HG02798 (cell line): Measurements from ENCODE around the gene AP3D1.
A peak's percentile ranks its signal among the peaks of the same experiment; 100 is the strongest.

ENCODE experiments used
- ATAC-seq: cut with Tn5 transposase; IDR thresholded peaks from one replicate; pipeline ENCODE4 v1.9.1; 2021; ENCODE audit warnings: mild to moderate bottlenecking; ENCODE audit not compliant: unreplicated experiment, poor library complexity

The AP3D1 gene

GRCh38 chr19:2184422-2184975 lies 33.1 kb upstream of the AP3D1 start:
- no peak for ATAC-seq

GRCh38 chr19:2181633-2181997 lies 30.2 kb upstream of the AP3D1 start:
- ATAC-seq, result no peak

GRCh38 chr19:2180881-2181632 lies 29.7 kb upstream of the AP3D1 start:
- no peak for ATAC-seq

GRCh38 chr19:2180114-2180513 lies 28.7 kb upstream of the AP3D1 start:
- no peak for ATAC-seq

GRCh38 chr19:2179095-2179494 lies 27.7 kb upstream of the AP3D1 start:
- ATAC-seq, result no peak

- ATAC-seq, result no peak
Observed at GRCh38 chr19:2176337-2176994, 25.1 kb upstream of the AP3D1 start.

- no peak for ATAC-seq
Observed at GRCh38 chr19:2175742-2176141, 24.4 kb upstream of the AP3D1 start.

GRCh38 chr19:2173767-2174577 lies 22.6 kb upstream of the AP3D1 start:
- ATAC-seq, result no peak

GRCh38 chr19:2173388-2173766 lies 22.0 kb upstream of the AP3D1 start:
- ATAC-seq, result no peak

GRCh38 chr19:2171349-2172145 lies 20.2 kb upstream of the AP3D1 start:
- peak; percentile 42 for ATAC-seq

GRCh38 chr19:2170987-2171348 lies 19.6 kb upstream of the AP3D1 start:
- ATAC-seq, result peak; percentile 3

GRCh38 chr19:2170219-2170618 lies 18.9 kb upstream of the AP3D1 start:
- ATAC-seq, result no peak

GRCh38 chr19:2168619-2169424 lies 17.5 kb upstream of the AP3D1 start:
- peak; percentile 61 for ATAC-seq

GRCh38 chr19:2167896-2168618 lies 16.7 kb upstream of the AP3D1 start:
- ATAC-seq, result peak; percentile 30

- ATAC-seq, result no peak
Observed at GRCh38 chr19:2166741-2167738, 15.7 kb upstream of the AP3D1 start.

GRCh38 chr19:2164020-2164998 lies 12.9 kb upstream of the AP3D1 start:
- no peak for ATAC-seq
